ENCODE data around the gene HPS3. TPM values are rescaled to one million over a fixed set of nuclear protein-coding genes. Genes with fewer than 3 reads are reported as not detected.

The HPS3 gene
- total RNA-seq, 1 donor from 2014 or later, result 6.1 TPM

GRCh38 chr3:149120051-149120972 lies 9.1 kb upstream of the HPS3 start:
- ATAC-seq, result peak; percentile 52

GRCh38 chr3:149122721-149123578 lies 6.5 kb upstream of the HPS3 start:
- ATAC-seq, result no peak

GRCh38 chr3:149128821-149129220 lies 617 bp upstream of the HPS3 start:
- no peak for ATAC-seq

GRCh38 chr3:149131589-149131988 lies 2.2 kb downstream of the HPS3 start:
- no peak for ATAC-seq

- peak; percentile 24 for ATAC-seq
These were observed 5.1 kb downstream of the HPS3 start for GRCh38 chr3:149134575-149134974.

- ATAC-seq, result no peak
These were observed 13.2 kb downstream of the HPS3 start for GRCh38 chr3:149142682-149143081.

GRCh38 chr3:149145356-149145755 lies 15.9 kb downstream of the HPS3 start:
- ATAC-seq, result no peak

- peak; percentile 62 for ATAC-seq
These were observed 16.5 kb downstream of the HPS3 start for GRCh38 chr3:149145974-149146373.

GRCh38 chr3:149150436-149150835 lies 21.0 kb downstream of the HPS3 start:
- ATAC-seq, result no peak

GRCh38 chr3:149151843-149152242 lies 22.4 kb downstream of the HPS3 start:
- no peak for ATAC-seq

- ATAC-seq, result no peak
These were observed 23.0 kb downstream of the HPS3 start for GRCh38 chr3:149152420-149152819.

GRCh38 chr3:149153402-149153801 lies 24.0 kb downstream of the HPS3 start:
- ATAC-seq, result no peak

- no peak for ATAC-seq
These were observed 31.4 kb downstream of the HPS3 start for GRCh38 chr3:149160754-149161300.

- no peak for ATAC-seq
These were observed 32.6 kb downstream of the HPS3 start for GRCh38 chr3:149162007-149162406.

- ATAC-seq, result no peak
These were observed 33.6 kb downstream of the HPS3 start for GRCh38 chr3:149163066-149163465.

GRCh38 chr3:149167898-149168297 lies 38.5 kb downstream of the HPS3 start:
- ATAC-seq, result no peak

- no peak for ATAC-seq
These were observed 41.2 kb downstream of the HPS3 start for GRCh38 chr3:149170672-149171071.

GRCh38 chr3:149174901-149175300 lies 45.5 kb downstream of the HPS3 start:
- no peak for ATAC-seq

- ATAC-seq, result no peak
These were observed 47.7 kb downstream of the HPS3 start for GRCh38 chr3:149177122-149177521.

- ATAC-seq, result no peak
These were observed 49.8 kb downstream of the HPS3 start for GRCh38 chr3:149179220-149179619.

GRCh38 chr3:149180057-149180573 lies 50.7 kb downstream of the HPS3 start:
- ATAC-seq, result peak; percentile 91

GRCh38 chr3:149181182-149181581 lies 51.7 kb downstream of the HPS3 start:
- no peak for ATAC-seq

- ATAC-seq, result no peak
These were observed 56.8 kb downstream of the HPS3 start for GRCh38 chr3:149186219-149186618.
